GM12872 (cell line): Measurements from ENCODE around the gene PTCRA.

Source experiments
- TF ChIP-seq, protein P1 (sequence below): IDR thresholded peaks from 3 replicates; pipeline ENCODE4 v1.5.1; 2011; ENCODE audit warnings: low read depth, mild to moderate bottlenecking, low read length, moderate library complexity; ENCODE audit not compliant: insufficient read depth

Gene PTCRA

GRCh38 chr6:42901538-42901957 lies 14.3 kb upstream of the PTCRA start:
- TF ChIP-seq, protein P1, sequence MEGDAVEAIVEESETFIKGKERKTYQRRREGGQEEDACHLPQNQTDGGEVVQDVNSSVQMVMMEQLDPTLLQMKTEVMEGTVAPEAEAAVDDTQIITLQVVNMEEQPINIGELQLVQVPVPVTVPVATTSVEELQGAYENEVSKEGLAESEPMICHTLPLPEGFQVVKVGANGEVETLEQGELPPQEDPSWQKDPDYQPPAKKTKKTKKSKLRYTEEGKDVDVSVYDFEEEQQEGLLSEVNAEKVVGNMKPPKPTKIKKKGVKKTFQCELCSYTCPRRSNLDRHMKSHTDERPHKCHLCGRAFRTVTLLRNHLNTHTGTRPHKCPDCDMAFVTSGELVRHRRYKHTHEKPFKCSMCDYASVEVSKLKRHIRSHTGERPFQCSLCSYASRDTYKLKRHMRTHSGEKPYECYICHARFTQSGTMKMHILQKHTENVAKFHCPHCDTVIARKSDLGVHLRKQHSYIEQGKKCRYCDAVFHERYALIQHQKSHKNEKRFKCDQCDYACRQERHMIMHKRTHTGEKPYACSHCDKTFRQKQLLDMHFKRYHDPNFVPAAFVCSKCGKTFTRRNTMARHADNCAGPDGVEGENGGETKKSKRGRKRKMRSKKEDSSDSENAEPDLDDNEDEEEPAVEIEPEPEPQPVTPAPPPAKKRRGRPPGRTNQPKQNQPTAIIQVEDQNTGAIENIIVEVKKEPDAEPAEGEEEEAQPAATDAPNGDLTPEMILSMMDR = peak; percentile 82

GRCh38 chr6:42904467-42904866 lies 11.4 kb upstream of the PTCRA start:
- TF ChIP-seq, protein P1 = no peak

- TF ChIP-seq, protein P1 = no peak
Observed at GRCh38 chr6:42907336-42907735, 8.5 kb upstream of the PTCRA start.

- TF ChIP-seq, protein P1 = no peak
Observed at GRCh38 chr6:42909835-42910234, 6.0 kb upstream of the PTCRA start.

DNA sequence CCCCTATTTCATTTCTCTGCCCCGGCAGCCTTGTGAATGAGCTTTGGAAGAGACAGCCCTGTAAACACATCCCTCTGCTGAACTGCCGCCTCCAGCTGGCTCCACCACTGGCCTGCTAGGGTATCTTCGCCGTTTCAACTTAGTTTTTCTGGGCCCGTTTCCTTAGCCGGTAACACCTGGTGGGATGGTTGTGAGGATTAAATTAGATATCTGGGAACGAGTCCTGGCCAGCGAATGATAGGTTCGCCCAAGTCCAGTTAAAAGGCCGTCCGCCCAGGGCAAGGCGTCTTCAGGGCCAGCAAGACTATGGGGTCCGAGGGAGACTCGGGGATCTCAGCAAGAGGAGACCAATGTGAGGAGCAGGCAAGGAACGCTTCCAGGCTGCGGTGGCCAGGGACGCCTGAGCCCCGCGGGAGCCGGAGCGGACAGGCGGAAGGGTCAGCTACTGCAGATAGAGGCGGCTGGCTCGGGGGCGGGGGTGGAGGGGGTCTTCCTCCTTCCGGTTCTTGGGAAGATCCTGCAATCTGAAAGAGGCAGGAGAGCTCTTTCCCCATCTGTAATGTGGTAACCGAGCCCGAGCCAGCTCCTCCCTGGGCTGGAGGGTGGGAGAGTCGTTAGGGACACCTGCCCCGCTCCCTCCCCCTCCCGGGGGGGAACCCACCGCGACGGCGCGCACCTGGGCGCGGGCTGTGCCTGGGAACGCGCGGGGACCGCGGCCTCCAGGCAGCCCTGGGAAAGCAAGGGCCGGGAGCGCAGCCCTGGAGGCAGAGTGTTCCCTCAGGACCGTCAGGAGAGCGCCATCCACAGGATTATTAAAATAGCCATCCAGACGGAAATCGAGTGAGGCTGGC lies 4.5 kb upstream of the PTCRA start:
- TF ChIP-seq, protein P1 = no peak

DNA sequence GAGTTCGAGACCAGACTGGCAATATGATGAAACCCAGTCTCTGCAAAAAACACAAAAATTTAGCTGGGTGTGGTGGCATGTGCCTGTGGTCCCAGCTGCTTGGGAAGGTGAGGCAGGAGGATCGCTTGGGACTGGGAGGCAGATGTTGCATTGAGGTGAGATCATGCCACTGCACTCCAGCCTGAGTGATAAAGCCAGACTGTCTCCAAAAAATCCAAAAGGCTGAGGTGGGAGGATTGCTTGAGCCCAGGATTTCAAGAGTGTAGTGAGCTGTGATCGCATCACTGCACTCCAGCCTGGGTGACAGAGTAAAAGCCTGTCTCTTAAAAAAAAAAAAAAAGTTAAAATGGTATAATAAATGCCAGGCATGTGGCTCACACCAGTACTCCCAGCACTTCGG lies 1.3 kb upstream of the PTCRA start:
- TF ChIP-seq, protein P1 = no peak

GRCh38 chr6:42916288-42916687 lies 435 bp downstream of the PTCRA start:
- TF ChIP-seq, protein P1 = no peak
